ENCODE data around the gene TRIP11. TPM values are rescaled to one million over a fixed set of nuclear protein-coding genes. Genes with fewer than 3 reads are reported as not detected.

The TRIP11 gene
- total RNA-seq, 1 donor from 2014 or later: 28.4 TPM

- H3K79me2 ChIP-seq (ENCODE audit: low read depth): no peaks in the 10 kb centered on the region
- H3K4me2 ChIP-seq: no peak overlapping the region
- H3K9ac ChIP-seq: no peak overlapping the region
- no peak overlapping the region for H3K4me3 ChIP-seq
- TF ChIP-seq EZH2phosphoT487 (IDR thresholded peaks at IDR 0.05): no peak
- no peak for TF ChIP-seq CTCF (IDR thresholded peaks at IDR 0.05)
- no peaks in the 10 kb centered on the region for H3K36me3 Mint-ChIP-seq
- H3K27ac Mint-ChIP-seq: no peak overlapping the region
- H3K4me3 Mint-ChIP-seq: no peak overlapping the region
- H3K9me3 Mint-ChIP-seq: no peaks in the 10 kb centered on the region
- peaks cover under 1% of the 10 kb centered on the region for H3K4me1 Mint-ChIP-seq
- H4K20me1 ChIP-seq (ENCODE audit: low read depth): no peaks in the 10 kb centered on the region
- peaks cover 25% of the 10 kb centered on the region for H3K27me3 ChIP-seq
- H3F3A ChIP-seq (ENCODE audit: low read depth): no peaks in the 10 kb centered on the region
- no peak for DNase-seq (ENCODE audit: low spot score)
- no peaks in the 10 kb centered on the region for H3K9me3 ChIP-seq (ENCODE audit: low read depth)
- H3K36me3 ChIP-seq: no peaks in the 10 kb centered on the region
- no peak overlapping the region for H3K27ac ChIP-seq
- H3K4me1 ChIP-seq: no peaks in the 10 kb centered on the region
- peaks cover 8% of the 10 kb centered on the region for H3K27me3 Mint-ChIP-seq (ENCODE audit: insufficient read depth, low read depth)
- H2AFZ ChIP-seq (replicated peaks): no peak overlapping the region
Observed at GRCh38 chr14:91953170-91953985, 86.5 kb downstream of the TRIP11 start.

GRCh38 chr14:91947475-91948184 lies 92.2 kb downstream of the TRIP11 start, which contains the start of gene FBLN5:
TSS of gene FBLN5 (minus strand) at chr14:91947694. CDS start at chr14:91947229, 465 bp downstream.
- H3K36me3 Mint-ChIP-seq: no peaks in the 10 kb centered on the region
- peak; percentile 82 for DNase-seq (ENCODE audit: low spot score)
- Histone ChIP-seq H3K9me3 (ENCODE audit: low read depth) (no peaks in the 10 kb centered on the region), H3K4me2 (peak within 1 kb of the TSS; percentile 87), H3K79me2 (ENCODE audit: low read depth) (no peaks in the 10 kb centered on the region), H3K9ac (no peak within 1 kb of the TSS), H3K4me3 (peak within 1 kb of the TSS; percentile 47), H3K36me3 (no peaks in the 10 kb centered on the region), H3F3A (ENCODE audit: low read depth) (peaks cover 15% of the 10 kb centered on the region), H3K27ac (no peak within 1 kb of the TSS), H2AFZ (replicated peaks) (no peak within 1 kb of the TSS), H3K27me3 (peaks cover 69% of the 10 kb centered on the region), H3K4me1 (no peaks in the 10 kb centered on the region), H4K20me1 (ENCODE audit: low read depth) (peaks cover 4% of the 10 kb centered on the region)
- H3K27me3 Mint-ChIP-seq (ENCODE audit: insufficient read depth, low read depth): peaks cover 23% of the 10 kb centered on the region
- peaks cover 17% of the 10 kb centered on the region for H3K4me1 Mint-ChIP-seq
- peak; percentile 60 for TF ChIP-seq EZH2 (IDR thresholded peaks at IDR 0.05)
- no peak for TF ChIP-seq CTCF (IDR thresholded peaks at IDR 0.05)
- TF ChIP-seq EZH2phosphoT487 (IDR thresholded peaks at IDR 0.05): peak; percentile 14
- H3K4me3 Mint-ChIP-seq: peak within 1 kb of the TSS; percentile 87
- peak within 1 kb of the TSS; percentile 46 for H3K27ac Mint-ChIP-seq
- H3K9me3 Mint-ChIP-seq: no peaks in the 10 kb centered on the region

GRCh38 chr14:91946622-91947474 lies 93.0 kb downstream of the TRIP11 start:
- H3K27ac ChIP-seq: no peak overlapping the region
- peaks cover 4% of the 10 kb centered on the region for H4K20me1 ChIP-seq (ENCODE audit: low read depth)
- H3K27ac Mint-ChIP-seq: no peak overlapping the region
- no peaks in the 10 kb centered on the region for H3K4me1 ChIP-seq
- H3K4me3 ChIP-seq: peak overlapping the region; percentile 47
- peaks cover 15% of the 10 kb centered on the region for H3F3A ChIP-seq (ENCODE audit: low read depth)
- peaks cover 17% of the 10 kb centered on the region for H3K4me1 Mint-ChIP-seq
- H3K9me3 ChIP-seq (ENCODE audit: low read depth): no peaks in the 10 kb centered on the region
- H3K36me3 ChIP-seq: no peaks in the 10 kb centered on the region
- H3K4me2 ChIP-seq: peak overlapping the region; percentile 87
- peak overlapping the region; percentile 87 for H3K4me3 Mint-ChIP-seq
- H3K9me3 Mint-ChIP-seq: no peaks in the 10 kb centered on the region
- H3K9ac ChIP-seq: no peak overlapping the region
- H3K27me3 ChIP-seq: peaks cover 69% of the 10 kb centered on the region
- TF ChIP-seq EZH2 (IDR thresholded peaks at IDR 0.05) (peak; percentile 66), EZH2phosphoT487 (IDR thresholded peaks at IDR 0.05) (peak; percentile 32), CTCF (IDR thresholded peaks at IDR 0.05) (no peak)
- H3K27me3 Mint-ChIP-seq (ENCODE audit: insufficient read depth, low read depth): peaks cover 27% of the 10 kb centered on the region
- H3K79me2 ChIP-seq (ENCODE audit: low read depth): no peaks in the 10 kb centered on the region
- no peak for DNase-seq (ENCODE audit: low spot score)
- H3K36me3 Mint-ChIP-seq: no peaks in the 10 kb centered on the region
- H2AFZ ChIP-seq (replicated peaks): no peak overlapping the region
